Kidney (tissue), 22 donors: ENCODE measurements around the gene PFKL. TPM values are rescaled to one million over a fixed set of nuclear protein-coding genes. Genes with fewer than 3 reads are reported as not detected.

Experiments
- DNase-seq, 5 donors: peaks; one replicate each; pipeline ENCODE4 v3.0.0-alpha.2; 2013 to 2020
- FAIRE-seq: peaks from 2 replicates; lab custom pipeline; 2012; peaks lifted over from hg19 to GRCh38; lab: Jason Lieb, UNC
- H3K27ac ChIP-seq, 2 donors: one replicate each; pipeline ENCODE4 v1.7.0; 2013; ENCODE audit warnings: low read depth in 2 of 2, low read length in 2 of 2, inconsistent platforms in 1 of 2
- H3K27me3 ChIP-seq: one replicate; pipeline ENCODE4 v1.7.1; 2013; ENCODE audit warnings: low read length, inconsistent platforms; ENCODE audit not compliant: control insufficient read depth, insufficient read depth
- H3K36me3 ChIP-seq, 3 donors: one replicate each; pipeline versions ENCODE4 v1.7.0 to v1.7.1; 2013; ENCODE audit warnings: low read length in 3 of 3, control low read depth in 1 of 3, inconsistent platforms in 1 of 3; ENCODE audit not compliant: insufficient read depth in 3 of 3, control insufficient read depth in 2 of 3
- H3K4me1 ChIP-seq, 3 donors: one replicate each; pipeline versions ENCODE4 v1.7.0 to v1.7.1; 2013; ENCODE audit warnings: low read length in 3 of 3, inconsistent platforms in 1 of 3, low read depth in 1 of 3; ENCODE audit not compliant: control insufficient read depth in 2 of 3, insufficient read depth in 2 of 3
- H3K4me3 ChIP-seq, 3 donors: one replicate each; pipeline versions ENCODE4 v1.7.0 to v1.8.1; 2013; ENCODE audit warnings: low read length in 3 of 3, control low read depth in 1 of 3, inconsistent platforms in 1 of 3
- H3K9ac ChIP-seq, 3 donors: one replicate each; pipeline versions ENCODE4 v1.7.0 to v1.7.1; 2013; ENCODE audit warnings: low read length in 3 of 3, control low read depth in 1 of 3, inconsistent platforms in 1 of 3
- H3K9me3 ChIP-seq, 3 donors: one replicate each; pipeline versions ENCODE4 v1.7.0 to v1.7.1; 2013; ENCODE audit warnings: low read length in 3 of 3, control low read depth in 1 of 3, inconsistent platforms in 1 of 3; ENCODE audit not compliant: control insufficient read depth in 2 of 3, insufficient read depth in 1 of 3
- intact Hi-C: fragments of 100-400 bp; cut with DNase I; formaldehyde crosslinking; loops from one replicate; pipeline ENCODE4 v1.11.1; 2022
- long read RNA-seq, 10 donors: library from polyadenylated mRNA in 1 of 10; unstranded in 1 of 10; transcript quantifications; one replicate each; pipeline ENCODE4 v2.0.0 and lab custom pipeline, GENCODE V29; 2021 to 2026
- polyA plus RNA-seq: library from polyadenylated mRNA; stranded (reverse); fragments of 350-450 nt; fragmentation: Illumina TruSeq; extraction: RNeasy Lipid Tissue Mini Kit (QIAGEN cat#74804); gene quantifications from one replicate; pipeline ENCODE4 v1.2.3, GENCODE V29; 2014; ENCODE audit warnings: low read depth, low replicate concordance; ENCODE audit not compliant: insufficient read depth
- total RNA-seq: library from RNA; stranded (reverse); fragmentation: NEBNext Ultra II Directional; extraction: Animal tissue kit (Norgen Biotek cat#: 25700); gene quantifications from one replicate; pipeline ENCODE4 v1.2.1, GENCODE V29; 2021
- TF ChIP-seq, protein P1 (sequence below): IDR thresholded peaks from 3 replicates; pipeline ENCODE4 v1.5.1; 2012; ENCODE audit warnings: mild to moderate bottlenecking, moderate library complexity, borderline replicate concordance; ENCODE audit not compliant: insufficient read depth; ENCODE audit errors: extremely low read depth
- donor health status: control.
- donor health status: control.
- donor health status: control.
- donor health status: control.
- donor health status: control.
- donor health status: DM: yes; HTN: yes; CAD: no.
- donor health status: Normal renal cell carcinoma (clear cell type).

Gene PFKL
- total RNA-seq (197 TPM), polyA plus RNA-seq (155 TPM)
- long read RNA-seq, donor 1, transcript PFKL-201 (22 exons, 2,912 nt): major isoform, 22 of 49 reads
- long read RNA-seq, donor 1, partial matches to known transcripts: 27 of 49 reads
- long read RNA-seq, donor 1, other reads (novel, unspliced or antisense): 0 of 49 reads
- long read RNA-seq, donor 2, transcript PFKL-201 (22 exons, 2,912 nt): major isoform, 35 of 56 reads
- long read RNA-seq, donor 2, partial matches to known transcripts: 19 of 56 reads
- long read RNA-seq, donor 2, other reads (novel, unspliced or antisense): 0 of 56 reads
- long read RNA-seq, donor 3, transcript PFKL-201 (22 exons, 2,912 nt): major isoform, 28 of 82 reads
- long read RNA-seq, donor 3, partial matches to known transcripts: 49 of 82 reads
- long read RNA-seq, donor 3, other reads (novel, unspliced or antisense): 0 of 82 reads
- long read RNA-seq, donor 4, transcript PFKL-201 (22 exons, 2,912 nt): major isoform, 41 of 87 reads
- long read RNA-seq, donor 4, partial matches to known transcripts: 44 of 87 reads
- long read RNA-seq, donor 4, other reads (novel, unspliced or antisense): 0 of 87 reads
- long read RNA-seq, donor 5, partial matches to known transcripts: 0 of 2 reads
- long read RNA-seq, donor 5, other reads (novel, unspliced or antisense): 0 of 2 reads
- long read RNA-seq, donor 6, transcript PFKL-201 (22 exons, 2,912 nt): major isoform, 13 of 13 reads
- long read RNA-seq, donor 6, partial matches to known transcripts: 0 of 13 reads
- long read RNA-seq, donor 6, other reads (novel, unspliced or antisense): 0 of 13 reads
- long read RNA-seq, donor 7, transcript PFKL-201 (22 exons, 2,912 nt): major isoform, 374 of 619 reads
- long read RNA-seq, donor 7, partial matches to known transcripts: 149 of 619 reads
- long read RNA-seq, donor 7, other reads (novel, unspliced or antisense): 92 of 619 reads
- long read RNA-seq, donor 8, transcript PFKL-201 (22 exons, 2,912 nt): major isoform, 19 of 49 reads
- long read RNA-seq, donor 8, partial matches to known transcripts: 29 of 49 reads
- long read RNA-seq, donor 8, other reads (novel, unspliced or antisense): 0 of 49 reads
- long read RNA-seq, donor 9, transcript PFKL-201 (22 exons, 2,912 nt): major isoform, 8 of 31 reads
- long read RNA-seq, donor 9, partial matches to known transcripts: 22 of 31 reads
- long read RNA-seq, donor 9, other reads (novel, unspliced or antisense): 0 of 31 reads
- long read RNA-seq, donor 10, transcript PFKL-201 (22 exons, 2,912 nt): major isoform, 19 of 90 reads
- long read RNA-seq, donor 10, partial matches to known transcripts: 70 of 90 reads
- long read RNA-seq, donor 10, other reads (novel, unspliced or antisense): 0 of 90 reads

DNA sequence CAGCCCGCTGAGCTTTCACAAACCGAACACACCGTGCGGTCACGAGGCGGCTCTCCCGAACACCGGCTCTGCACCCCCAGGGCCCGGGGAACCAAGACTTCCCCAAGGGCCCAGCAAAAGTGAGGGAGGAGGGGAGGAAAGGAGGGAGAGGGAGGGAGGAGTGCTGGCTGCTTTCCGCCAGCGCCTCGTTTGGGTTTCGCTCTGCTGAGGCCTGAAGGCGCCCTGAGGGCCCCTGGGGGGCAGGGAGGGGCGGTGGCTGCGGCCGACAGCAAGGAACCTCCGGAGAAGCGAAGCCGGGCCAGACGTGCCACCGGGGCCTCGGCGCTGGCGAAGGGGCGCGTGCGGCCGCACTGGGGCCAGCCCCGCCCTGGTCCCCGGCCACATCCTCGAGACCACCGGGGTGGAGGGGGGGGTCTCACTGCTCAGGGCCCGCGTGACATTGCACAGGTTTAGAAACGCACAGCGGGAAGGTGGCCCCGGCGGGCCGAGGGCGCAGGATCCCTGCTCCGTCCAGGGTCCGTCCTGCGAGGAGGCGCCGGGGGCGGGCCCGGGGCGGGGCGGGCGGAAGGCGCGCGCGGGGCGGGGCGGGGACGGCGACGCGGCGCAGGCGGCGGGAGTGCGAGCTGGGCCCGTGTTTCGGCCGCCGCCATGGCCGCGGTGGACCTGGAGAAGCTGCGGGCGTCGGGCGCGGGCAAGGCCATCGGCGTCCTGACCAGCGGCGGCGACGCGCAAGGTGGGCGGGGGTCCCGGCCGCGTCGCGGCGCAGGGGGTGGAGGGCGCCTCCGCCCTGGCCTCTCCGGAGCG lies at the start of gene PFKL:
Gene PFKL (plus strand): TSS at position 596 of the 804 bp plus-strand sequence. CDS start 53 bp downstream, at position 649.
- Histone ChIP-seq H3K36me3 (no peaks in the 10 kb centered on the region), H3K4me1 (peaks cover 0 to 43% (median 16%) of the 10 kb centered on the region in 3 donors), H3K9ac (peak within 1 kb of the TSS in 2 of 3 donors; percentile 77 to 81), H3K27ac (peak within 1 kb of the TSS; percentile 96 to 98), H3K27me3 (no peaks in the 10 kb centered on the region), H3K4me3 (peak within 1 kb of the TSS; percentile 51 to 77 (median 71)), H3K9me3 (no peaks in the 10 kb centered on the region)
- FAIRE-seq (no peak), DNase-seq (peak; percentile 70 to 92 (median 81))
- intact Hi-C loops: no loop called here
- TF ChIP-seq, protein P1, sequence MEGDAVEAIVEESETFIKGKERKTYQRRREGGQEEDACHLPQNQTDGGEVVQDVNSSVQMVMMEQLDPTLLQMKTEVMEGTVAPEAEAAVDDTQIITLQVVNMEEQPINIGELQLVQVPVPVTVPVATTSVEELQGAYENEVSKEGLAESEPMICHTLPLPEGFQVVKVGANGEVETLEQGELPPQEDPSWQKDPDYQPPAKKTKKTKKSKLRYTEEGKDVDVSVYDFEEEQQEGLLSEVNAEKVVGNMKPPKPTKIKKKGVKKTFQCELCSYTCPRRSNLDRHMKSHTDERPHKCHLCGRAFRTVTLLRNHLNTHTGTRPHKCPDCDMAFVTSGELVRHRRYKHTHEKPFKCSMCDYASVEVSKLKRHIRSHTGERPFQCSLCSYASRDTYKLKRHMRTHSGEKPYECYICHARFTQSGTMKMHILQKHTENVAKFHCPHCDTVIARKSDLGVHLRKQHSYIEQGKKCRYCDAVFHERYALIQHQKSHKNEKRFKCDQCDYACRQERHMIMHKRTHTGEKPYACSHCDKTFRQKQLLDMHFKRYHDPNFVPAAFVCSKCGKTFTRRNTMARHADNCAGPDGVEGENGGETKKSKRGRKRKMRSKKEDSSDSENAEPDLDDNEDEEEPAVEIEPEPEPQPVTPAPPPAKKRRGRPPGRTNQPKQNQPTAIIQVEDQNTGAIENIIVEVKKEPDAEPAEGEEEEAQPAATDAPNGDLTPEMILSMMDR: no peak

DNA sequence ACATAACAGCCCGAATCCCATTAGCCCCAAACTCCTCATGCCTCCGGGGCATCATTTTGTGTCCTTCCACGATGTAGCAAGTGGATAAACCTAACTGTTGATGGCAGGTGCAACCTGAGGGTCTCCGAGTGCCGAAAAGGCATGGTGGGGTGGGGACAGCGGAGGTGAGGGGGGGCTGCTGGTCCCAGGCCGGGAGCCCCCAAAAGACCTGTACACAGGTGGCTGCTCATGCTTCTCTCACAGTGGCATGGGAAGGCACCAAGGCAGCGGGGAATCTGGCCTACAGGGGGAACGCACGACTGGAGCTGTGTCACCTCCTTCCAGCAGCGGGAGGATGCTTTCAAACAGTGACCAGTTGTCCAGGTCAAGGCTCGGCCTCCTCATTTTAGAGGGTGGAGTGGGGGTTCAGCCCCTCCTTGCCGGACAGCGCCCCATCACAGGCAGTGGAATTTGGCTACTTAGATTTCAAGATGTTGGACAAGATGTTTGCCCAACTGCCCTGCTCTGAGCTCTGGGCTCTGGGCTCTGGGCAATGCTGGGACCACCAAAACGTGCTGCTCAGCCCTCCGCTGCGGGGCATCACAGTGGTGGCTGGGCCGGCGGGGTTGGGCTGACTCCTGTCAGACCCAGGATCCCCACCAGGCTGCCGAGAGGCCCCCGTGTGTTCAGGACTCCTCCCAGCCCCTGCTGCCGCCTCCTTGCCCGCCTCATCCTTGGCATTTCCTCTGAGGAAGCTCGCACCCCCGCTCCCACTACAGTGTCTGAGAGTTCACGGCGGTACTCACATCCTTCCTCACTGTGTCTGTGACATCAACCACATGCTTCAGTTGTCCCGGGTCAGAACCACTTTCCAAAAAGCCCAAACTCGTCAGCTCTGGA lies 45.8 kb upstream of the PFKL start:
- Histone ChIP-seq H3K4me3 (no peak overlapping the region), H3K27me3 (no peaks in the 10 kb centered on the region), H3K9ac (no peak overlapping the region), H3K9me3 (no peaks in the 10 kb centered on the region), H3K27ac (no peak overlapping the region), H3K36me3 (no peaks in the 10 kb centered on the region), H3K4me1 (no peaks in the 10 kb centered on the region)
- peak in 2 of 5 donors; percentile 46 to 76 for DNase-seq
- no peak for FAIRE-seq
- intact Hi-C loops: no loop called here
- TF ChIP-seq, protein P1: no peak
